GM12872 (cell line): ENCODE measurements around the gene SLC12A5.

ENCODE experiments used
- TF ChIP-seq, protein P1 (sequence below): IDR thresholded peaks from 3 replicates; pipeline ENCODE4 v1.5.1; 2011; ENCODE audit warnings: low read depth, mild to moderate bottlenecking, low read length, moderate library complexity; ENCODE audit not compliant: insufficient read depth

The SLC12A5 gene

DNA sequence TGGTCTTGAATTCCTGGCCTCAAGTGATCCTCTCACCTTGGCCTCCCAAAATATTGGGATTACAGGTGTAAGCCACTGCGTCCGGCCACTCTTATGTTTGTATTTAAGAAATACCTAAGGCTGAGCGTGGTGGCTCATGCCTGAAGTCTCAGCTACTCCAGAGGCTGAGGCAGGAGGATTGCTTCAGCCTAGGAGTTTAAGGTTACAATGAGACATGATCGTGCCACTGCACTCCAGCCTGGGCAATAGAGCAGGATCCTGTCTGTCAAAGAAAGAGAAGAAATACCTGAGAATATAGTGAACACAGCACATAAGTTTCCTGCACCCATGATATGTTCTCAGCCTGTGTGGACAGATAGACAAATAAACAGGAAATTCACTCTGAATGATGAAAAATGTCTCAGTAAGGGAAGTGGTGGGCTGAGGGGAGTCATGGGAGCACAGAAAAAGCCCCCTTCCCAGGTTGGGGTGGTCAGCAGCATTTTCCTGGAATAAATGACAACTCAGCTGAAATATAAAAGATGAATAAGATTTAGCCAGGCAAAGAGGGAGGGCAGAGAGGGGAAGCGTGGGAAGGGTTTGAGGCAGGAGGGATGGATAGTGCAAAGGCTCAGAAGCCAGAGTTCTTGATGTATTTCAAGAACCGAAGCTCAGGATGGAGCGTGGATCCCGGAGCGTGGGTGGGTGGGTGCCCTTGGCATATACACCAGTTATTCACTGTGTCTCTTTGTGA is 34.1 kb upstream of the SLC12A5 start:
- TF ChIP-seq, protein P1, sequence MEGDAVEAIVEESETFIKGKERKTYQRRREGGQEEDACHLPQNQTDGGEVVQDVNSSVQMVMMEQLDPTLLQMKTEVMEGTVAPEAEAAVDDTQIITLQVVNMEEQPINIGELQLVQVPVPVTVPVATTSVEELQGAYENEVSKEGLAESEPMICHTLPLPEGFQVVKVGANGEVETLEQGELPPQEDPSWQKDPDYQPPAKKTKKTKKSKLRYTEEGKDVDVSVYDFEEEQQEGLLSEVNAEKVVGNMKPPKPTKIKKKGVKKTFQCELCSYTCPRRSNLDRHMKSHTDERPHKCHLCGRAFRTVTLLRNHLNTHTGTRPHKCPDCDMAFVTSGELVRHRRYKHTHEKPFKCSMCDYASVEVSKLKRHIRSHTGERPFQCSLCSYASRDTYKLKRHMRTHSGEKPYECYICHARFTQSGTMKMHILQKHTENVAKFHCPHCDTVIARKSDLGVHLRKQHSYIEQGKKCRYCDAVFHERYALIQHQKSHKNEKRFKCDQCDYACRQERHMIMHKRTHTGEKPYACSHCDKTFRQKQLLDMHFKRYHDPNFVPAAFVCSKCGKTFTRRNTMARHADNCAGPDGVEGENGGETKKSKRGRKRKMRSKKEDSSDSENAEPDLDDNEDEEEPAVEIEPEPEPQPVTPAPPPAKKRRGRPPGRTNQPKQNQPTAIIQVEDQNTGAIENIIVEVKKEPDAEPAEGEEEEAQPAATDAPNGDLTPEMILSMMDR, result no peak

- TF ChIP-seq, protein P1, result no peak
These were observed 31.8 kb upstream of the SLC12A5 start for GRCh38 chr20:45997187-45997586.

- TF ChIP-seq, protein P1, result no peak
These were observed 30.7 kb upstream of the SLC12A5 start for GRCh38 chr20:45998337-45998736.

DNA sequence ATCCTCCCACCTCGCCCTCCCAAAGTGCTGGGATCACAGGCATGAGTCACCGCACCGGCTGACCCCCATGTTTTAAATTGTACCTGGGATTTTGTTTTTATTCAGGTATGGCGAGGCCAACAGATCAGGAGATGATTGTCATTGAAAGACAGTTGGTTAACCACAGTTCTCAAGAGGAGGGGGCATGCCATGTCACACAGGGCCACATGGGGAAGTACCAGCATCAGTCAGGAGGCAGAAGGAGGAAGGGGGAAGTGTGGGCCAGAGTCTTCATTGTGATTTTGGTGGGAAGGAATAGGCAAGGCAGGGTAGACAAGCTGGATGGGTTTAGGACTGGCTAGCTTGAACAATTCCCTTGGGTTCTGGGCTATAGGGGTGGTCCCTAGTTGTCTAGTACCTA is 30.3 kb upstream of the SLC12A5 start:
- TF ChIP-seq, protein P1, result no peak

DNA sequence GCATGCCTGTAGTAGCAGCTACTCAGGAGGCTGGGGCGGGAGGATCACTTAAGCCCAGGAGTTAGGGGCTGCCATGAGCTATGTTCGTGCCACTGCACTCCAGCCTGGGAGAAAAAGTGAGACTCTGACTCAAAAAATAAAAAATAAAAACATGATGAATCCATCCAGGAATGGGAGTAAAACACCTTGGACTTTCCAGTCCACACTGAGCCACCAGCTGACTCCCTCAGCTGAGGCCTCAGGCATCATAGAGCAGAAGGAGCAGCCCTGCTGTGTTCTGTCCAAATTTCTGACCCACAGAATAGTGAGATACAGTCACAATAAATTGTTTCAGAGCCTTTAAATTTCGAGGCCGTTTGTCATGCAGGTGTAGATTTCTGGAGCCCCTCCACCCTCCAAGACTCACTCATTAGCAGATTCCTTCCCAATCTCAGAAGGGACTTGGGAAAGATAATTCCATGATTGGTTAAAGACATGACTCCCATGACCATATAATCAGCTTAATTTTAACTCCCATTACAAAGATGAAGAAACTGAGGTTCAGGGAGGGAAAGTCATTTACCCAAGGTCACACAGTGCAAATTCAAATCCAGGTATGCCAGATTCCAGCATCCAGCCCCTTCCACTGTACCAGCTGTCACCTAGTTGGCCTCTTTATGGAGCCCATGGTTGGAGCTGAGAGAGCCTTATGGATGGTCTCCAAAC is 29.3 kb upstream of the SLC12A5 start:
- TF ChIP-seq, protein P1, result no peak

DNA sequence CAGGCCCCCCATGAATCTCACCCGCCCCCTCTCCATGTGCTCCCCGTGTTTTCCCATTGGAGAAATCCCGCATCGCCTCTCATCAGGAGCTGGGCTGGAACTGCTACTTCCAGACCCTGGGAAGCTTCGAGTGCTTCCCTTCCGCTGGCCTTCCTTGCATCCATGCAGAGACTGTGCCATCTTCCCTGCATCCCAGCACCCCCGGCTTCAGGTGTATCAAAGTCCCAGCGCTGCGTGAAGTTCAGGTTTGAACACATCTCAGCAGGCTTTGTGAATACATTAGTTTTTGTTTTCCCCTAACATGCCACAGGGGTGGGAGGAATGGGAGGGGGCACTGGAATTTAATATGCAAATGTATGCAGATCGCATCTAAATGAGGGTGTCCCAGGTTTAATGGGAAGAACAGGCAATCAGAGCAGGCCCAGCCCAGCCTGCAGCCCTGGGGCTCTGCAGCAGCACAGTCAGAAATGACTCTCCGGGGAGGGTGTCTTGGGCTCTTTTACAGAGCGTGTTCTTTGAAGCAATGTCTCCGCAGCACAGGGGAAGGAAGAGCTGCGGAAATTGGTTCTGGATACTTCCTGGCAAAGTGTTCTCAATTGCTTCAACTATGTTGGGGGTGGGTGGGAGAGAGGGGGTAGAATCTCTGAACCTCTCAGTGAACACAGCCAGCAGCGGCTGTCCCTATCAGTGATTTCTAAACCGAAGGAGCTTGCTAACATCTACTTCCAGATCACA is 28.6 kb upstream of the SLC12A5 start:
- TF ChIP-seq, protein P1, result no peak

GRCh38 chr20:46001498-46001897 is 27.5 kb upstream of the SLC12A5 start:
- TF ChIP-seq, protein P1, result no peak
